ENCODE measurements around the gene SLC7A4. TPM values are rescaled to one million over a fixed set of nuclear protein-coding genes. Genes with fewer than 3 reads are reported as not detected.

Gene SLC7A4
- polyA plus RNA-seq, 2 donors = 4.0 to 4.5 TPM

DNA sequence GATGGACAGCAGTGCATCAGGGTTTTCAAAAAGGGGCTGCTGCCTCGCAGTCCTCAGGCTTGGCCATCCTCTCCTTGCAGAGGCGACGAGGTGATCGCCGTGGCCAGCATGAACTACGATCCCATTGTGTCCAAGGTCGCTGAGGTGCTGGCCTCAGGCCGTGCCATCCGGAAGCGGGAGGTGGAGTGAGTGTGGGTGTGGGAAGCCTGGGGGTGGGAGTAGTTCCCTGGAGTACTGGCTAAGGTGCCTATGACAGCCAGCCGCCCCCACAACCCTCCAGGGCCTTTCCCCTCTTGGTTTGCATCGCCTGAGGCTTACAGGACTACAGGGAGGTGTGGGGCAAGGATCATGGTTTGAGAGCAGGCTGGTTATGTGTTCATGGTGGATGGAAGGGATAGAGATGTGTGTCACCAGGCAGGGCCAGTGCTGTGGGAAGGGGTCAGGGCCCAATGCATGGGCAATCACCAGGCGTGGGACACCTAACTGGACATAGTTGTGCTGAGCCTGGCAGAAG is 52.4 kb downstream of the SLC7A4 start:
- Histone ChIP-seq H3K27me3 (ENCODE audit: control insufficient read depth in 1 of 2, insufficient read depth in 2 of 2, low read length in 2 of 2) (no peaks in the 10 kb centered on the region), H3K9me3 (ENCODE audit: control insufficient read depth in 2 of 2, insufficient read depth in 1 of 2, low read depth in 1 of 2, low read length in 1 of 2) (no peaks in the 10 kb centered on the region), H3K36me3 (ENCODE audit: control insufficient read depth in 2 of 2, insufficient read depth in 2 of 2, low read length in 1 of 2) (peaks cover 2 to 7% of the 10 kb centered on the region in 2 donors), H3K4me3 (ENCODE audit: low read depth in 1 of 2, low read length in 2 of 2) (peak overlapping the region; percentile 3 to 16), H3K27ac (ENCODE audit: low read depth in 2 of 2, low read length in 1 of 2) (peak overlapping the region in 1 of 2 donors; percentile 26), H3K4me1 (ENCODE audit: control insufficient read depth in 2 of 2, insufficient read depth in 2 of 2, low read length in 1 of 2) (peaks cover 10 to 25% of the 10 kb centered on the region in 2 donors)
- 35 to 40% methylated on average over 13 of the region's 13 CpGs for WGBS, 2 donors

DNA sequence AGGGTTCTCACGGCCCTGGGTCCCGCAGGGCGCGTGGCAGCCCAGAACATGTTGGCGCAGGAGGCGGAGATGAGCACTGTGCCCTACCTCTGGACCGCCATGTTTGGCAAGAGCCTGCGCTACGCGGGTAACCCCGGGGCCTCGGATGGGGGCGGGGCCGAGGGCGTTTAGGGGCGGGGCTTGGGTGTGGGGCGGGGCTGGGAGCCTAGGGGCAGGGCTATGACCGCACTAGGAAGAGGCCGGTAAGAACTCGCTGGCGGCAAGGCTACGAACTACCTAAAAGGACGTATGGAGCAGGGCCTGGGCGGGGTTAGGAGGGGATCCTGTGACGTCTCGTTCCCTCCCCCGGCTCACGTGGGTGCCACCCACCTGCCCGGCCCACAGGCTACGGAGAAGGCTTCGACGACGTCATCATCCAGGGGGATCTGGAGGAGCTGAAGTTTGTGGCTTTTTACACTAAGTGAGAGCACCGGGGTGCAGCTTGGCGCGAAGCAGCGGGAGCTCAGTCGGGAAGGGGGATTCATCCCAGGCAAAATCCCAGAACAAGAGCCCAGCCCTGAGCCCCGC is 53.0 kb downstream of the SLC7A4 start:
- 13 to 15% methylated on average over 36 to 39 of the region's 39 CpGs for whole genome bisulfite sequencing, 2 donors
- H3K27me3 ChIP-seq (ENCODE audit: control insufficient read depth in 1 of 2, insufficient read depth in 2 of 2, low read length in 2 of 2) = no peaks in the 10 kb centered on the region
- peaks cover 0 to 4% of the 10 kb centered on the region in 2 donors for H3K36me3 ChIP-seq (ENCODE audit: control insufficient read depth in 2 of 2, insufficient read depth in 2 of 2, low read length in 1 of 2)
- peaks cover 10 to 25% of the 10 kb centered on the region in 2 donors for H3K4me1 ChIP-seq (ENCODE audit: control insufficient read depth in 2 of 2, insufficient read depth in 2 of 2, low read length in 1 of 2)
- H3K9me3 ChIP-seq (ENCODE audit: control insufficient read depth in 2 of 2, insufficient read depth in 1 of 2, low read depth in 1 of 2, low read length in 1 of 2) = no peaks in the 10 kb centered on the region
- H3K4me3 ChIP-seq (ENCODE audit: low read depth in 1 of 2, low read length in 2 of 2) = peak overlapping the region; percentile 3 to 16
- H3K27ac ChIP-seq (ENCODE audit: low read depth in 2 of 2, low read length in 1 of 2) = peak overlapping the region in 1 of 2 donors; percentile 26

Other genes starting within 250 kb of the SLC7A4 start
- gene PI4KA, start 173.8 kb downstream of the SLC7A4 start, polyA plus RNA-seq = 10 to 100 TPM; 21.4 to 22.8 TPM
- gene SNAP29, start 173.6 kb downstream of the SLC7A4 start, polyA plus RNA-seq = 10 to 100 TPM; 13.1 to 22.0 TPM
- gene CRKL, start 115.2 kb downstream of the SLC7A4 start, polyA plus RNA-seq = 10 to 100 TPM; 17.6 to 18.7 TPM
- gene AIFM3, start 65.3 kb downstream of the SLC7A4 start, polyA plus RNA-seq = 1 to 10 TPM; 1.1 to 1.7 TPM
- 10 to 100 TPM; 21.1 to 39.0 TPM for gene LZTR1, start 50.3 kb downstream of the SLC7A4 start, polyA plus RNA-seq
- 10 to 100 TPM; 21.0 to 28.2 TPM for gene THAP7, start 30.4 kb downstream of the SLC7A4 start, polyA plus RNA-seq
- gene P2RX6, start 17.4 kb downstream of the SLC7A4 start, polyA plus RNA-seq = under 1 TPM; 0.16 to 0.29 TPM
- gene LRRC74B, start 13.4 kb upstream of the SLC7A4 start, polyA plus RNA-seq = under 1 TPM; 0.08 to 0.22 TPM